ENCODE results near the gene MYT1.

GRCh38 chr20:64188091-64188490 lies 23.8 kb downstream of the MYT1 start:
- TF ChIP-seq CTCF (IDR thresholded peaks at IDR 0.05; ENCODE audit: low read length) (no peak), EZH2 (IDR thresholded peaks at IDR 0.05; ENCODE audit: borderline replicate concordance, low read length) (no peak)

Measured in OCI-LY1 (cell line).